ENCODE data around the gene IREB2.
"Not testable (repeated sequence)": the region's sequence is repeated elsewhere in the genome, so short reads cannot be mapped to it uniquely, and the experiment has no call there.

IREB2 gene

DNA sequence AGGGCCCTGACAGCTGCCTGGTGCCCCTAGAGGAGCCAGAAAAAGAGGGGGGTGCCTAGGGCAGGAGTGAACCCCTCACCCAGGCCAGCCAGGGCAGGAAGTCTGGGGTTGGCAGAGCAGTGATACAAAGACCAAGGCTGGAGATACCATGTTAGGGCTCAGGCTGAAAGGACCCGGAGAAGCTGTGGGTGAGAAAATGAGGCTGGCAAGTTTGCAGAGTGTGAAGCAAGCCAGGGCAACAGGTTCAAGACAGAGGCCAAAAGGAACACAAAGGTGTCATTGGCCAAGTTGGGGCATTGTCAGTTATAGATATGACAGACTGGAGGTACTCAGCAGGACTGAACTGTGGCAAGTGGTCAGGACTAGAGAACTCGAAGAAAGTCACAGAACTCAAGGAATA is 40.6 kb upstream of the IREB2 start:
- TF ChIP-seq, protein P1, sequence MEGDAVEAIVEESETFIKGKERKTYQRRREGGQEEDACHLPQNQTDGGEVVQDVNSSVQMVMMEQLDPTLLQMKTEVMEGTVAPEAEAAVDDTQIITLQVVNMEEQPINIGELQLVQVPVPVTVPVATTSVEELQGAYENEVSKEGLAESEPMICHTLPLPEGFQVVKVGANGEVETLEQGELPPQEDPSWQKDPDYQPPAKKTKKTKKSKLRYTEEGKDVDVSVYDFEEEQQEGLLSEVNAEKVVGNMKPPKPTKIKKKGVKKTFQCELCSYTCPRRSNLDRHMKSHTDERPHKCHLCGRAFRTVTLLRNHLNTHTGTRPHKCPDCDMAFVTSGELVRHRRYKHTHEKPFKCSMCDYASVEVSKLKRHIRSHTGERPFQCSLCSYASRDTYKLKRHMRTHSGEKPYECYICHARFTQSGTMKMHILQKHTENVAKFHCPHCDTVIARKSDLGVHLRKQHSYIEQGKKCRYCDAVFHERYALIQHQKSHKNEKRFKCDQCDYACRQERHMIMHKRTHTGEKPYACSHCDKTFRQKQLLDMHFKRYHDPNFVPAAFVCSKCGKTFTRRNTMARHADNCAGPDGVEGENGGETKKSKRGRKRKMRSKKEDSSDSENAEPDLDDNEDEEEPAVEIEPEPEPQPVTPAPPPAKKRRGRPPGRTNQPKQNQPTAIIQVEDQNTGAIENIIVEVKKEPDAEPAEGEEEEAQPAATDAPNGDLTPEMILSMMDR (IDR thresholded peaks at IDR 0.05; ENCODE audit: low read depth, low read length): no peak
- no peak for DNase-seq (ENCODE audit: extremely low read depth, low read depth)

DNA sequence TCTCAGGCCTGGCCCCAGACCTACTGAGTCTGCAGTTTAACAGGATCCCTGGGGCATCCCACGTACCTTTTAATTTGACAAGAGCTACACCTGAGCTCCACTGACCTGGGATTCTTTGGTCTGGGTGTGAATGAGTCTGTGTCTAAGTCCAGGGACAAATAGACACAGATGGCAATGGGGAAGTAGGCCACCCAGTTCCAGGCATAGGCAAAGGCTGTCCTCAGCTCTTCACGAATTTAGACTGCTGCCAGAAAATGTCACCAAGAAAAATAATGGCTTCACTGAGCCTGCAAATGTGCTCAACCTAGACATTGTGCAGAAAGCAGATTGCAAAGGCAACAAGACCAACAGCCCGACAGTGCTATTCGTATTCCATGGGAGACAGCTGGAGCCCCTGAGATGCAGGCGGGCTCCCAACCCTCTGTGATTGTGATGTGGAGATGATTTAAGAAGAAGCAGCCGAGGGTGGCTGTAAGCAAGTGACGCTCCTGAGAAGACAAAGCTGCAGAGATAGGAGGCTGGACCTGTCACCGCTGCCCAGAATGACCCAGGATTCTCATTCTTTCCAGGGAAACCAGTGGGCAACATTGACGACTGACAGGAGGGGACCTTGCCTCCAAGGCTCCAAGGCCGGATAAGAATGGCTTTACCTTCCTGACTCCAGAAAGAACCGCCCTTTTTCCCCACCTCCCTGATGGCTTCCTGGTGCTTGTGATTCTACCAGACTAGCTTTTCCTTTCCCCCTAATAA is 39.8 kb upstream of the IREB2 start:
- DNase-seq (ENCODE audit: extremely low read depth, low read depth): no peak
- TF ChIP-seq, protein P1 (IDR thresholded peaks at IDR 0.05; ENCODE audit: low read depth, low read length): no peak

DNA sequence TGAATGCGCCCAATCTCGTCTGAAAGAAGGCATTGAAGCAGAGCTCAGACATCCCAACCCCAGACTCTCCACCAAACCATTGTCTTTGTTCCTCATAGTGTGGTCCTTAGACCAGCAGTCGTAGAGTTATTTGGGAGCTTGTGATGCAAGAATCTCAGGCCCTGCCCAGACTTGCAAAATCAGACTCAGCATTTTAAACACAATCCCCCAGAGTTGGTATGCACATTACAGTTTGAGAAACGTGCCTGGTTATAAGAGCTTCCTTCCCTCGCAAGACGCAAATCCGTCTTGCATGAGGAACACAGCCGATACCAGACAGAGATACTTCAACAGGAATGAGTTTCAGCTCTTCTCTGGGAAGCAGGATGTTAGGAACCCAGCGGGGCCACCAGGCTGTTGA is 38.9 kb upstream of the IREB2 start:
- TF ChIP-seq, protein P1 (IDR thresholded peaks at IDR 0.05; ENCODE audit: low read depth, low read length): no peak
- no peak for DNase-seq (ENCODE audit: extremely low read depth, low read depth)

DNA sequence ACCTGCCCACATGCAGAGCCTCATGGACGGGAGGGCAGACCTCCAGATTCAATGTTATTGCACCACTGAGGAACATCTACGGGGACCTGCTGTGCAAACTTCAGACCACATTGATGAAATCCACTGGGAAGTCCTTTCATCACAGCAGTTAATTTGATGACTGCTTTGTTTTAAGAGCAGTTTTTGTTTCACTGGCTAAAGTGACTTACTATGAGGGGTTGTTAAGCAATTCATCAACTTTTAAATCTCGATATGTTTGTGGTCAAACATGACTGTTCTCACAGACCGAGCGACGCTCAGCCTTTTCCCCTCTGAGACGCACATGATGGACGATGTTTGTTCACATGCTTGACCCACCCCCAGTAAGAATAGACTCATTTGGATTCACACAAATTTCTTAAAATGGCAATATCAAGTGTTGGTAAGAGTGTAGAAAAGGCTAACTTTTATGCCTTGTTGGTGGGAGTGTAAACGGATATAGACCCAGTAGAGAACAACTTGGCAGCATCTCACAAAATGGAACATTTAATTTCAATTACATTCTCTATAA is 35.9 kb upstream of the IREB2 start:
- no peak for DNase-seq (ENCODE audit: extremely low read depth, low read depth)
- TF ChIP-seq, protein P1 (IDR thresholded peaks at IDR 0.05; ENCODE audit: low read depth, low read length): no peak

DNA sequence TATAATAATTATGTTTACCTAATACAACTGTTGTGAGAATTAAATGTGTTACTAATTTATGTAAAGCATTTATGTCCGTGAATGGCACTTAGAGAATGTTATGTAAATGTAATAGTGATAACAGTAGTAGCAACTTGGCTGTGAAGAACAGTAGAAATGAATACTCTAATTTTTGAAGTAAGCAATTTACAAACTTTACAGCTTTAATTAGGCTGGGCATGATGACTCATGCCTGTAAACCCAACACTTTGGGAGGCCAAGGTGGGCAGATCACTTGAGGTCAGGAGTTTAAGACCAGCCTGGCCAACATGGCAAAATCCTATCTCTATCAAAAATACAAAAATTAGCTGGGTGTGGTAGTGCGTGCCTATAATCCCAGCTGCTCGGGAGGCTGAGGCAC is 33.9 kb upstream of the IREB2 start:
- no peak for DNase-seq (ENCODE audit: extremely low read depth, low read depth)
- TF ChIP-seq, protein P1 (IDR thresholded peaks at IDR 0.05; ENCODE audit: low read depth, low read length): no peak

DNA sequence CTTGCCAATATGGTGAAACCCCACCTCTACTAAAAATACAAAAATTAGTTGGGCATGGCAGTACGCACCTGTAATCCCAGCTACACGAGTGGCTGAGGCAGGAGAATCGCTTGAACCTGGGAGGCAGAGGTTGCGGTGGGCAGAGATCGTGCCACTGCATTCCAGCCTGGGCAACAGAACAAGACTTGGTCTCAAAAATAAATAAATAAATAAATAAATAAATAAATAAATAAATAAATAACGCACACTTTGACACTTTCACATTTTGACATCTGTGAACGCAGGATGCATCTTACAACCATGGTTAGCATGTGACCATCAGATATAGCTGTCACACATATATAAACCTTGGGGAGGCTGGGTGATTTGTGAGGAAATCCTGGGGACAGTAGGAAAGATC is 33.2 kb upstream of the IREB2 start:
- not testable (repeated sequence) for DNase-seq (ENCODE audit: extremely low read depth, low read depth)

DNA sequence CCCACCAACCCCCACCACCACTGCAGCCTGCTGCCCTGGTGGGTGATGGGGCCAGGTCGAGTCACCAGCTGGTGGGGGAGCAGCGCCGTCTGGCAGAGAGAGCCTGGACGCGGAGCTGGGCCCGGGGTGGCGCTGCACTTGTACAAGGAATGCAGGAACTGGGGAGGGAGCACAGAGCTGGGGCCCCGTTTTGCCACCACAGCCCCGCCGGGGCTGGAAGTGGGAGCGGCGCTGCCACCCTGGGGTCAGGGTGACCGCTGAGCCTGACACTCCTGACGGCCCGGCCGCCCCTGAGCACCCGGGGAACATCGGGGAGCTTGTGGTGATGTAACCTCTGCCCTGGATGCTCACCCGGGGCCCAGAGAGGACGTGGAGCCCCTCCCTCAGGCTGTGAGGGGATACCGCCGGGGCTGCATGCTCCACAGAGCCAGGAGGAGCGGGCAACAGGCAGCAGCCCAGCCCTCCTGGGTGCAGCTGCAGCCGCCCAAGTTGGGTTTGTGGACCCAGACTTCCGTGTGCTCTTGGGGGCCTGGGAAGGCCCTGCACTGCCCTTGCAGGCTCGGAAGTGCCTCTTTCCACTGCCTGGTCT is 32.6 kb upstream of the IREB2 start:
- DNase-seq (ENCODE audit: extremely low read depth, low read depth): no peak
- TF ChIP-seq, protein P1 (IDR thresholded peaks at IDR 0.05; ENCODE audit: low read depth, low read length): no peak
